ENCODE measurements around the gene TPCN2. TPM values are rescaled to one million over a fixed set of nuclear protein-coding genes. Genes with fewer than 3 reads are reported as not detected.

The TPCN2 gene
- total and polyA plus RNA-seq, 2 of the 8 experiments (the other 6 are each of a cell fraction or from before 2014, with no cell fraction given) = 9.7 to 18.6 TPM

DNA sequence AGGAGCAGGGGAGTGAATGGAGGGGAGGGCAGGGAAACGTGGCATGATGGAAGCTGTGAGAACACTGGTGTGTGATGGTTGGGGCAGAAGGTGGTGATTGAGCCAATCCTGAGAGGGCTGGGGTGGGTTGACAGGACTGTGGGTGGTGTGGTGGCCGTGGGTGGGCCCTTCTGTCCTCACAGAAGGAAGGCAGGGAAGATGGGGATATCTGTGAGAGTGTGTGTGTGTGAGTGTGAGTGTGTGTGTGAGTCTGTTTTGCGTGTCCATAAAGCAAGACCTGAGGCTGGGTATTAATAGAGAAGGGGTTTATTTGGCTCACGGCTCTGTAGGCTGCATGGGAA lies 13.0 kb downstream of the TPCN2 start (continued):
- TF ChIP-seq CHD7 (IDR thresholded peaks at IDR 0.05; ENCODE audit: insufficient replicate concordance, low read length) = no peak
- no peak for TF ChIP-seq KDM5A (IDR thresholded peaks at IDR 0.05; ENCODE audit: low read length)
- TF ChIP-seq SAP30 (IDR thresholded peaks at IDR 0.05; ENCODE audit: insufficient read depth, insufficient replicate concordance, low read length) = no peak
- no peak for TF ChIP-seq EZH2 (IDR thresholded peaks at IDR 0.05; ENCODE audit: low read depth, low read length, severe bottlenecking)
- no peak for TF ChIP-seq SP4 (IDR thresholded peaks at IDR 0.05; ENCODE audit: low read length)
- TF ChIP-seq POLR2A (IDR thresholded peaks at IDR 0.05; ENCODE audit: control extremely low read depth in 1 of 2, low read depth in 2 of 2, low read length in 2 of 2) = no peak
- no peak for TF ChIP-seq RFX5 (IDR thresholded peaks at IDR 0.05; ENCODE audit: borderline replicate concordance, low read depth, low read length)
- no peak for TF ChIP-seq NRF1 (IDR thresholded peaks at IDR 0.05; ENCODE audit: low read depth, low read length)
- TF ChIP-seq TCF12 (IDR thresholded peaks at IDR 0.05; ENCODE audit: low read depth, low read length) = no peak
